Psoas muscle (tissue), 8 donors: ENCODE results near the gene TRPM2. TPM values are rescaled to one million over a fixed set of nuclear protein-coding genes. Genes with fewer than 3 reads are reported as not detected.

Experiments
- ATAC-seq, 4 donors: fragments of 200-7000 bp; cut with Tn5 transposase; one replicate each; pipeline ENCODE4 v1.9.1; 2020; ENCODE audit warnings: moderate library complexity in 3 of 4, mild to moderate bottlenecking in 2 of 4
- DNase-seq, 2 donors: peaks; one replicate each; pipeline ENCODE4 v3.0.0-alpha.2; 2020
- H3K27ac ChIP-seq: fragments of 200-600 bp; one replicate; pipeline ENCODE4 v1.8.0; 2022
- H3K27me3 ChIP-seq, 3 donors: fragments of 200-600 bp in 1 of 3; one replicate each; pipeline versions ENCODE4 v1.6.1 to v1.8.0; 2013 to 2022; ENCODE audit warnings: low read length in 2 of 3, mild to moderate bottlenecking in 2 of 3, moderate library complexity in 1 of 3; ENCODE audit not compliant: insufficient read depth in 3 of 3
- H3K36me3 ChIP-seq, 2 donors: fragments of 200-600 bp in 1 of 2; one replicate each; pipeline versions ENCODE4 v1.6.1 to v1.8.0; 2013 to 2022; ENCODE audit warnings: low read depth in 1 of 2, mild to moderate bottlenecking in 1 of 2, moderate library complexity in 1 of 2; ENCODE audit not compliant: insufficient read depth in 1 of 2
- H3K4me1 ChIP-seq: fragments of 200-600 bp; one replicate; pipeline ENCODE4 v1.8.0; 2022
- H3K4me3 ChIP-seq: fragments of 200-600 bp; one replicate; pipeline ENCODE4 v1.8.0; 2022; ENCODE audit warnings: mild to moderate bottlenecking
- H3K9me3 ChIP-seq: fragments of 200-600 bp; one replicate; pipeline ENCODE4 v1.8.0; 2022
- CTCF ChIP-seq: fragments of 200-600 bp; IDR thresholded peaks from one replicate; pipeline ENCODE4 v1.8.0; 2022; ENCODE audit warnings: antibody characterized with exemption
- WGBS, 3 donors: extraction: QIAGEN DNeasy Blood & Tissue Kit; methylation state at CpG; one replicate each; pipeline versions ENCODE4 v1.1.6 to v1.1.7; 2013; 5-methylcytosine and 5-hydroxymethylcytosine counted together
- intact Hi-C, 2 donors: fragments of 100-400 bp; cut with DNase I; formaldehyde crosslinking; loops; one replicate each; pipeline versions ENCODE4 v1.11.0 to v1.14.2; 2022
- polyA plus RNA-seq, 3 donors: library from polyadenylated mRNA; stranded (reverse); fragments of 200-250 nt; gene quantifications; one replicate each; pipeline ENCODE4 v1.2.3, GENCODE V29; 2013
- total RNA-seq, 4 donors: library from RNA; stranded (reverse); fragmentation: NEBNext Ultra II Directional in 2 of 4; extraction: Animal tissue kit (Norgen Biotek cat#: 25700) in 2 of 4; gene quantifications; one replicate each; pipeline versions ENCODE4 v1.2.1 to v1.2.4, GENCODE V29; 2021 to 2023
- donor health status: healthy with polysubstance abuse.
- donor health status: DM: no; HTN: no; CAD: no; lungs with moderate emphysema.
- donor health status: Bipolar disorder and iron deficiency.
- donor health status: healthy.
- donor health status: DM: yes; HTN: yes; CAD: no.
- donor health status: DM: no; HTN: no; CAD: no.
- donor health status: DM: no; HTN: no; CAD: no.
- donor health status: DM: yes; HTN: yes; CAD: no.

Gene TRPM2
- total and polyA plus RNA-seq, 7 donors, result 0.08 to 1.7 (median 0.76) TPM

GRCh38 chr21:44365251-44365966, 12.0 kb downstream of the TRPM2 start:
- Histone ChIP-seq H3K27me3 (peaks cover 0 to 31% (median 15%) of the 10 kb centered on the region in 3 donors), H3K4me3 (no peak overlapping the region), H3K4me1 (no peaks in the 10 kb centered on the region), H3K9me3 (no peaks in the 10 kb centered on the region), H3K36me3 (no peaks in the 10 kb centered on the region), H3K27ac (no peak overlapping the region)
- TF ChIP-seq CTCF, result no peak
- WGBS, 3 donors, result 83 to 91% (median 84%) methylated on average over 18 of the region's 18 CpGs
- DNase-seq, result no peak
- intact Hi-C loops, result no loop called here
- ATAC-seq, result no peak

GRCh38 chr21:44365967-44366585, 12.7 kb downstream of the TRPM2 start:
- H3K9me3 ChIP-seq, result no peaks in the 10 kb centered on the region
- H3K27ac ChIP-seq, result no peak overlapping the region
- ATAC-seq, result no peak
- no peak for TF ChIP-seq CTCF
- intact Hi-C loops, result no loop called here
- H3K27me3 ChIP-seq, result peaks cover 0 to 38% (median 21%) of the 10 kb centered on the region in 3 donors
- H3K4me1 ChIP-seq, result no peaks in the 10 kb centered on the region
- H3K36me3 ChIP-seq, result no peaks in the 10 kb centered on the region
- no peak for DNase-seq
- no peak overlapping the region for H3K4me3 ChIP-seq
- 82 to 89% (median 87%) methylated on average over 16 to 22 of the region's 22 CpGs for WGBS, 3 donors

GRCh38 chr21:44366586-44367211, 13.3 kb downstream of the TRPM2 start:
- Histone ChIP-seq H3K27me3 (peaks cover 0 to 38% (median 24%) of the 10 kb centered on the region in 3 donors), H3K36me3 (no peaks in the 10 kb centered on the region), H3K9me3 (no peaks in the 10 kb centered on the region), H3K4me3 (no peak overlapping the region), H3K27ac (no peak overlapping the region), H3K4me1 (no peaks in the 10 kb centered on the region)
- 86 to 90% (median 88%) methylated on average over 23 to 28 of the region's 28 CpGs for WGBS, 3 donors
- intact Hi-C loops, result no loop called here
- TF ChIP-seq CTCF, result no peak
- no peak for ATAC-seq
- DNase-seq, result no peak

GRCh38 chr21:44368711-44369446, 15.5 kb downstream of the TRPM2 start:
- H3K9me3 ChIP-seq, result no peaks in the 10 kb centered on the region
- H3K4me3 ChIP-seq, result no peak overlapping the region
- WGBS, 3 donors, result 22 to 31% (median 27%) methylated on average over 35 of the region's 35 CpGs
- no peaks in the 10 kb centered on the region for H3K36me3 ChIP-seq
- no peaks in the 10 kb centered on the region for H3K4me1 ChIP-seq
- TF ChIP-seq CTCF, result no peak
- peaks cover 0 to 46% (median 21%) of the 10 kb centered on the region in 3 donors for H3K27me3 ChIP-seq
- ATAC-seq, result no peak
- no peak overlapping the region for H3K27ac ChIP-seq
- DNase-seq, result no peak
- intact Hi-C loops, result no loop called here
